OCI-LY3 (cell line): ENCODE data around the gene CADPS.

Experiments
- CTCF ChIP-seq: fragments of 200-600, 300-600 bp; sonication (generic); IDR thresholded peaks from 2 replicates; pipeline ENCODE4 v1.5.1; 2014; ENCODE audit warnings: antibody characterized with exemption, low read length, low read depth
- EZH2phosphoT487 ChIP-seq: fragments of 200-600 bp; shearing (Covaris generic); IDR thresholded peaks from 2 replicates; pipeline ENCODE4 v1.6.1; 2018; ENCODE audit warnings: antibody characterized with exemption, mixed run types, low read depth

DNA sequence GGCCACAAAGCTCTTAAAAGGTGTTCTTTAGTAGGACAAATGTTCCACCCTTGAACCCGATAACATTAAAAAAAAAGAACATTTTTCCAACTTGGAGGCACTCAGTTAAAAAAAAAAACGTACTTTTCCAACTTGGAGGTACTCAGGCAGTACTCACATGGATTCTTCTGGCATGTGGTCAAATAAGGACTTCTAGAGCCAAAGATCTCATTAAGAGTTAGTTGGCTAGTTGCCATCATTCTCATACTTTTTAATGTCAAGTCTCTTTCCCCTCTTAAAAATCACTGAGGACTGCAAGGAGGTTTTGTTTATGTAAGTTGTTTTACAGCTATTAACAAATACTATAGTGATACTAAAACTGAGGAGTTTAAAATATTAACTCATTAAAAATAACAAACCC, 101.0 kb downstream of the CADPS start:
- no peak for TF ChIP-seq CTCF
- no peak for TF ChIP-seq EZH2phosphoT487
